Calu3 (cell line): Measurements from ENCODE around the gene RPS4Y2. TPM values are rescaled to one million over a fixed set of nuclear protein-coding genes. Genes with fewer than 3 reads are reported as not detected.

ENCODE experiments used
- BruUV-seq: library from RNA; stranded (reverse); fragments of 400-500 nt; replicated peaks from 2 replicates; lab custom pipeline; 2021; lab: Mats Ljungman, UMichigan
- CTCF ChIA-PET: fragments of 300-600 bp; sonication (Branson Sonifier 250); formaldehyde crosslinking; loops from one replicate; lab custom pipeline; 2022; ENCODE audit warnings: antibody characterized with exemption; lab: Charles Lee
- DNase-seq: peaks from one replicate; pipeline ENCODE4 v3.0.0; 2022
- H3K27ac Mint-ChIP-seq: one replicate; pipeline ENCODE4 v1.8.0; 2022; ENCODE audit warnings: mixed read lengths; ENCODE audit not compliant: unreplicated experiment
- H3K27me3 Mint-ChIP-seq: one replicate; pipeline ENCODE4 v1.8.0; 2022; ENCODE audit warnings: mixed read lengths; ENCODE audit not compliant: unreplicated experiment
- H3K36me3 Mint-ChIP-seq: one replicate; pipeline ENCODE4 v1.8.0; 2022; ENCODE audit warnings: mild to moderate bottlenecking, moderate library complexity, mixed read lengths; ENCODE audit not compliant: insufficient read depth, unreplicated experiment
- H3K4me1 Mint-ChIP-seq: one replicate; pipeline ENCODE4 v1.8.0; 2022; ENCODE audit warnings: mild to moderate bottlenecking, low read depth, mixed read lengths; ENCODE audit not compliant: unreplicated experiment
- H3K4me3 Mint-ChIP-seq: one replicate; pipeline ENCODE4 v1.8.0; 2022; ENCODE audit warnings: mild to moderate bottlenecking, low read depth, moderate library complexity, mixed read lengths; ENCODE audit not compliant: unreplicated experiment
- H3K9me3 Mint-ChIP-seq: one replicate; pipeline ENCODE4 v1.8.0; 2022; ENCODE audit warnings: low read depth, mixed read lengths; ENCODE audit not compliant: unreplicated experiment
- CTCF ChIP-seq: fragments of 200-600 bp; IDR thresholded peaks from one replicate; pipeline ENCODE4 v1.8.0; 2022; ENCODE audit warnings: antibody characterized with exemption; ENCODE audit not compliant: unreplicated experiment
- intact Hi-C: fragments of 100-400 bp; cut with micrococcal nuclease; formaldehyde crosslinking; loops from one replicate; pipeline ENCODE4 v1.10.0; 2022; ENCODE audit not compliant: unreplicated experiment
- total RNA-seq: library from RNA; stranded (reverse); gene quantifications from 2 replicates; pipeline ENCODE4 v1.2.3, GENCODE V29; 2022

The RPS4Y2 gene
- total RNA-seq, 1 experiment from 2014 or later, result not detected

- H3K4me1 Mint-ChIP-seq, result no peaks in the 10 kb centered on the region
- CTCF ChIA-PET, result no interaction called here
- no peaks in the 10 kb centered on the region for H3K9me3 Mint-ChIP-seq
- no peaks in the 10 kb centered on the region for H3K27me3 Mint-ChIP-seq
- no peak overlapping the region for H3K27ac Mint-ChIP-seq
- intact Hi-C loops, result no loop called here
- no peak for TF ChIP-seq CTCF
- DNase-seq, result no peak
- no TSS peak for BruUV-seq
- no peak overlapping the region for H3K4me3 Mint-ChIP-seq
- H3K36me3 Mint-ChIP-seq, result no peaks in the 10 kb centered on the region
Measured at GRCh38 chrY:20765117-20765516, 9.2 kb downstream of the RPS4Y2 start.

- CTCF ChIA-PET, result no interaction called here
- Mint-ChIP-seq H3K27me3 (no peaks in the 10 kb centered on the region), H3K4me1 (no peaks in the 10 kb centered on the region), H3K9me3 (no peaks in the 10 kb centered on the region), H3K4me3 (no peak overlapping the region), H3K27ac (no peak overlapping the region), H3K36me3 (no peaks in the 10 kb centered on the region)
- no peak for DNase-seq
- no TSS peak for BruUV-seq
- intact Hi-C loops, result no loop called here
- TF ChIP-seq CTCF, result no peak
Measured at GRCh38 chrY:20770755-20771154, 14.8 kb downstream of the RPS4Y2 start.

- no peak overlapping the region for H3K4me3 Mint-ChIP-seq
- no peaks in the 10 kb centered on the region for H3K36me3 Mint-ChIP-seq
- DNase-seq, result no peak
- H3K27me3 Mint-ChIP-seq, result no peaks in the 10 kb centered on the region
- BruUV-seq, result no TSS peak
- H3K27ac Mint-ChIP-seq, result no peak overlapping the region
- TF ChIP-seq CTCF, result no peak
- no peaks in the 10 kb centered on the region for H3K4me1 Mint-ChIP-seq
- intact Hi-C loops, result no loop called here
- CTCF ChIA-PET, result no interaction called here
- no peaks in the 10 kb centered on the region for H3K9me3 Mint-ChIP-seq
Measured at GRCh38 chrY:20776104-20776503, 20.2 kb downstream of the RPS4Y2 start.

GRCh38 chrY:20780104-20780654, 24.3 kb downstream of the RPS4Y2 start:
- TF ChIP-seq CTCF, result no peak
- CTCF ChIA-PET, result no interaction called here

More at GRCh38 chrY:20780104-20780654, 24.3 kb downstream of the RPS4Y2 start:
- no TSS peak for BruUV-seq
- Mint-ChIP-seq H3K4me3 (no peak overlapping the region), H3K4me1 (no peaks in the 10 kb centered on the region), H3K27me3 (no peaks in the 10 kb centered on the region), H3K36me3 (no peaks in the 10 kb centered on the region), H3K27ac (no peak overlapping the region), H3K9me3 (no peaks in the 10 kb centered on the region)
- intact Hi-C loops, result no loop called here
- no peak for DNase-seq
